BLaER1 (cell line): Measurements from ENCODE around the gene ARHGAP4.

Experiments
- H3K27ac ChIP-seq: shearing (Covaris generic); formaldehyde crosslinking; 2 replicates; pipeline ENCODE4 v1.8.1; 2022
- H3K27me3 ChIP-seq: shearing (Covaris generic); formaldehyde crosslinking; 2 replicates; pipeline ENCODE4 v1.8.1; 2022
- H3K36me3 ChIP-seq: shearing (Covaris generic); formaldehyde crosslinking; 2 replicates; pipeline ENCODE4 v1.8.1; 2022
- H3K4me1 ChIP-seq: shearing (Covaris generic); formaldehyde crosslinking; 2 replicates; pipeline ENCODE4 v1.8.1; 2022
- H3K4me2 ChIP-seq: shearing (Covaris generic); formaldehyde crosslinking; 2 replicates; pipeline ENCODE4 v1.8.1; 2022
- H3K4me3 ChIP-seq: shearing (Covaris generic); formaldehyde crosslinking; 2 replicates; pipeline ENCODE4 v1.8.1; 2022
- H3K9ac ChIP-seq: shearing (Covaris generic); formaldehyde crosslinking; 2 replicates; pipeline ENCODE4 v1.8.1; 2022
- H3K9me3 ChIP-seq: shearing (Covaris generic); formaldehyde crosslinking; 2 replicates; pipeline ENCODE4 v1.8.1; 2022
- H4K20me1 ChIP-seq: shearing (Covaris generic); formaldehyde crosslinking; 2 replicates; pipeline ENCODE4 v1.8.1; 2022
- Cebpa-rat ChIP-seq: shearing (Covaris generic); IDR thresholded peaks from 2 replicates; pipeline ENCODE4 v1.8.1; 2022

Gene ARHGAP4

DNA sequence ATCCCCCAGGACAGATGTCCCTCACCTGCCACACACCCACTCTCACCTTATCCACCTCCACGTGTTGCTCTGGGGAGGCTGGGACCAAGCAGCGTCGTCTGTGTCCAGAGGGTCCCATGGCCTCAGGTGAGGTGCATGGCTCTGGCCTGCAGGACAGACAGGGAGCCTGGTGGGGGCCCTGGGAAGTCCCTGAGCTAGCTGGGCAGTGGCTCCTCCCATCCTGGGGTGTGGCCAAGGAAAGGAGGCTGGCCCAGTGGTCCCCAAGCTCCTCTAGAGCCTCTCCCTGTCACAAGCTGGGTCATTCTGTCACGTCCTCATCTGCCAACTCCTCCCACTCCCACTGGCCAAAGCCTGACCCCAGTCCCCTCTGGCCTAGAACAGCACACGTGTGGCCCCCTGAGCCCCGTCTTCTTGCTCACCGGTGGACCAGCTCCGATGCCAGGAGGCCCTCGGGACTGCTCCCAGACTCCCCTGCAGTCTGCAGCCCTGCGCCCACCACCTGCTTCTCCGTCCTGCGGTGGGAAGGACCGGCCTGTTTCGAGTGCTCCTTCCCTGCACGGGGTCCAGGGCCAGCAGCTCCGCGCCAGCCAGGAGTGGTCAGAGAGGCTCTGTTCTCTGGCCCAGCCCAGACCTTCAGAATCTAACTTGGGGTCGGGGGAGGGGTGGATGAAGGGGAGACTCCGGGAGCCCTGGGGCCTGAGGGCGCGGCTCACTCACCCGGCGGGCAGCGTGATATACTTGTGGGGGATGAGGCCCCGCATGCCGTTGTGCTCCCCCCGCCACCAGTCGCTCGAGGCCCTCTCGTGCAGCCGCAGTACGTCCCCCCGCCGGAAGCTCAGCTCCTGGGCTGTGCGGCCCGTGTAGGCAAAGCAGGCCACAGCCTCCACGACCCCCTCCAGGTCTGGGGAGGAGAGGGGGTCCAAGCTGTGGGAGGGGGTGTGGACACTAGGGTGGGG, 16.8 kb downstream of the ARHGAP4 start:
- Histone ChIP-seq H3K9ac (no peak overlapping the region), H3K27me3 (peaks cover 66% of the 10 kb centered on the region), H3K36me3 (peaks cover 46% of the 10 kb centered on the region), H3K9me3 (no peaks in the 10 kb centered on the region; the same call in 1 of the 2 replicates), H3K27ac (no peak overlapping the region), H4K20me1 (peaks cover 61% of the 10 kb centered on the region), H3K4me3 (no peak overlapping the region), H3K4me2 (peak overlapping the region; percentile 9; the same call in 1 of the 2 replicates), H3K4me1 (peaks cover 36% of the 10 kb centered on the region)
- TF ChIP-seq Cebpa-rat = no peak

DNA sequence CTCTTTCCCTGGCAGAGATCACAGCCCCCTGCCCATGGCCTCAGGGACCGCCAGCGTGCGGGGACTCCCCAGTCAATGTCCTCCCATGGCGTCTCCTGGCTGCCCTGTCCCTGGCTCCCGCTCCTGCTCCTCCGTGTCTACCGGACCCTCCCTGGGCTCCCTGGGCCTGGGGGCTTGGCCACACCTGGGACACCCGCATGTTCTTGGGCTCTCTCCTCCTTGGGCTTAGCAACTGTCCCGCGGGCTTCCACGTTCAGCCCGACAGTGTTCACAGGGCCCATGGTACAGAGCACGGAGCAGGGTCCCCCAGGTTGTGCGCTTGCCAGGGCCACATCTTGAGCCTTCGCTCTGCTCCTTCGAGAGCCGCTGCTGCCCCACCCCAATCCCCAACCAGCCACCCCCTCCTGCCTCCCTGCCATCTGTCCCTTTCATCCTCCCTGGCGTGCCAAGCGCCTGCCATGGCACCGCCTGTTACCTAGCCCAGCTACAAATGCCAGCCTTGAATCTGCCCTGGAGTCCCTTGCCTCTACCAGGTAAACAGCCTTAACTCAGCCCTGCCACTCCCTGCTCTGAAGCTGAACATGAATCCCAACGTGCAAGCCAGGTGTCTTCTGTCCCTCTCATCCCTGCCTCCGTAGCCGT, 17.7 kb downstream of the ARHGAP4 start:
- Histone ChIP-seq H3K4me2 (no peak overlapping the region; the same call in 1 of the 2 replicates), H4K20me1 (peaks cover 51% of the 10 kb centered on the region), H3K27ac (no peak overlapping the region), H3K27me3 (peaks cover 58% of the 10 kb centered on the region), H3K4me3 (no peak overlapping the region), H3K4me1 (peaks cover 46% of the 10 kb centered on the region), H3K9me3 (no peaks in the 10 kb centered on the region; the same call in 1 of the 2 replicates), H3K36me3 (peaks cover 38% of the 10 kb centered on the region), H3K9ac (no peak overlapping the region)
- TF ChIP-seq Cebpa-rat = no peak

DNA sequence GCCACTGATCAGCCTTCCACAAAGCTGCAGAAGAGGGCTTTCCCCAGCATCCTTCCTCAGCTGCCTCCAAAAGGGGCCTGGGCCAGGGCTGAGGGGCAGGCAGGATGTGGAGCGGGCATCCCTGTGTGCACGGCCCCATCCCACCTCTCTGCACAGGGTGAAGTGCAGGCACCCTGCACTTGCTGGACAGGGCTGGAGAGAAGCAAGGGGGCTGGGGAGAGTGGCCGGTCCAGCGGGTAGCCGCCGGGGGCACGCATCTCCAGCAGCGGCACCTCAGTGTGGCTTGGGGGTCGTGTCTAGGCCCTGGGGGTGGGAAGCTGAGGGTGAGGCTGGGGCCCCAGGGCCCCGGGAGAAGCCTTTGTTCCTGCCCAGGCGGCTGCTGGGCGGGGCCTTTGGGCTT, 18.6 kb downstream of the ARHGAP4 start:
- Histone ChIP-seq H3K36me3 (peaks cover 30% of the 10 kb centered on the region), H3K9me3 (no peaks in the 10 kb centered on the region; the same call in 1 of the 2 replicates), H3K4me2 (no peak overlapping the region), H3K4me1 (peaks cover 55% of the 10 kb centered on the region), H4K20me1 (peaks cover 46% of the 10 kb centered on the region), H3K27ac (no peak overlapping the region), H3K4me3 (no peak overlapping the region), H3K9ac (no peak overlapping the region), H3K27me3 (peaks cover 60% of the 10 kb centered on the region)
- no peak for TF ChIP-seq Cebpa-rat

DNA sequence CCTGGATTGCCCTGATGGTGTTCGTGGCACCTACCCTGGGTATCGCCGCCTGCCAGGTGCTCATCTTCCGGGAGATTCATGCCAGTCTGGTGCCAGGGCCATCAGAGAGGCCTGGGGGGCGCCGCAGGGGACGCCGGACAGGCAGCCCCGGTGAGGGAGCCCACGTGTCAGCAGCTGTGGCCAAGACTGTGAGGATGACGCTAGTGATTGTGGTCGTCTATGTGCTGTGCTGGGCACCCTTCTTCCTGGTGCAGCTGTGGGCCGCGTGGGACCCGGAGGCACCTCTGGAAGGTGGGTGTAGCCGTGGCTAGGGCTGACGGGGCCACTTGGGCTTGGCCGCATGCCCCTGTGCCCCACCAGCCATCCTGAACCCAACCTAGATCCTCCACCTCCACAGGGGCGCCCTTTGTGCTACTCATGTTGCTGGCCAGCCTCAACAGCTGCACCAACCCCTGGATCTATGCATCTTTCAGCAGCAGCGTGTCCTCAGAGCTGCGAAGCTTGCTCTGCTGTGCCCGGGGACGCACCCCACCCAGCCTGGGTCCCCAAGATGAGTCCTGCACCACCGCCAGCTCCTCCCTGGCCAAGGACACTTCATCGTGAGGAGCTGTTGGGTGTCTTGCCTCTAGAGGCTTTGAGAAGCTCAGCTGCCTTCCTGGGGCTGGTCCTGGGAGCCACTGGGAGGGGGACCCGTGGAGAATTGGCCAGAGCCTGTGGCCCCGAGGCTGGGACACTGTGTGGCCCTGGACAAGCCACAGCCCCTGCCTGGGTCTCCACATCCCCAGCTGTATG, 19.7 kb downstream of the ARHGAP4 start:
- TF ChIP-seq Cebpa-rat = no peak
- Histone ChIP-seq H3K36me3 (peaks cover 23% of the 10 kb centered on the region), H3K27me3 (peaks cover 60% of the 10 kb centered on the region), H3K9ac (no peak overlapping the region), H3K4me2 (no peak overlapping the region), H3K4me1 (peaks cover 66% of the 10 kb centered on the region), H3K9me3 (no peaks in the 10 kb centered on the region; the same call in 1 of the 2 replicates), H4K20me1 (peaks cover 50% of the 10 kb centered on the region), H3K27ac (no peak overlapping the region), H3K4me3 (no peak overlapping the region)

DNA sequence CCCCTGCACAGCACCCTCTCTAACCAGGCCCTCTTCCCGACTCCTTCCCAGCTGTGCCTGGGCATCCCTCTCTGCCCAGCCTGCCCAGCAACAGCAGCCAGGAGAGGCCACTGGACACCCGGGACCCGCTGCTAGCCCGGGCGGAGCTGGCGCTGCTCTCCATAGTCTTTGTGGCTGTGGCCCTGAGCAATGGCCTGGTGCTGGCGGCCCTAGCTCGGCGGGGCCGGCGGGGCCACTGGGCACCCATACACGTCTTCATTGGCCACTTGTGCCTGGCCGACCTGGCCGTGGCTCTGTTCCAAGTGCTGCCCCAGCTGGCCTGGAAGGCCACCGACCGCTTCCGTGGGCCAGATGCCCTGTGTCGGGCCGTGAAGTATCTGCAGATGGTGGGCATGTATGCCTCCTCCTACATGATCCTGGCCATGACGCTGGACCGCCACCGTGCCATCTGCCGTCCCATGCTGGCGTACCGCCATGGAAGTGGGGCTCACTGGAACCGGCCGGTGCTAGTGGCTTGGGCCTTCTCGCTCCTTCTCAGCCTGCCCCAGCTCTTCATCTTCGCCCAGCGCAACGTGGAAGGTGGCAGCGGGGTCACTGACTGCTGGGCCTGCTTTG, 20.5 kb downstream of the ARHGAP4 start:
- Histone ChIP-seq H3K27ac (0 out of 2 replicates have a peak overlapping the region, but pooled peaks have one; percentile 9), H3K4me3 (no peak overlapping the region), H3K9me3 (no peaks in the 10 kb centered on the region; the same call in 1 of the 2 replicates), H3K4me1 (peaks cover 72% of the 10 kb centered on the region), H3K36me3 (peaks cover 20% of the 10 kb centered on the region), H3K4me2 (no peak overlapping the region), H3K27me3 (peaks cover 61% of the 10 kb centered on the region), H4K20me1 (peaks cover 50% of the 10 kb centered on the region), H3K9ac (no peak overlapping the region)
- no peak for TF ChIP-seq Cebpa-rat

DNA sequence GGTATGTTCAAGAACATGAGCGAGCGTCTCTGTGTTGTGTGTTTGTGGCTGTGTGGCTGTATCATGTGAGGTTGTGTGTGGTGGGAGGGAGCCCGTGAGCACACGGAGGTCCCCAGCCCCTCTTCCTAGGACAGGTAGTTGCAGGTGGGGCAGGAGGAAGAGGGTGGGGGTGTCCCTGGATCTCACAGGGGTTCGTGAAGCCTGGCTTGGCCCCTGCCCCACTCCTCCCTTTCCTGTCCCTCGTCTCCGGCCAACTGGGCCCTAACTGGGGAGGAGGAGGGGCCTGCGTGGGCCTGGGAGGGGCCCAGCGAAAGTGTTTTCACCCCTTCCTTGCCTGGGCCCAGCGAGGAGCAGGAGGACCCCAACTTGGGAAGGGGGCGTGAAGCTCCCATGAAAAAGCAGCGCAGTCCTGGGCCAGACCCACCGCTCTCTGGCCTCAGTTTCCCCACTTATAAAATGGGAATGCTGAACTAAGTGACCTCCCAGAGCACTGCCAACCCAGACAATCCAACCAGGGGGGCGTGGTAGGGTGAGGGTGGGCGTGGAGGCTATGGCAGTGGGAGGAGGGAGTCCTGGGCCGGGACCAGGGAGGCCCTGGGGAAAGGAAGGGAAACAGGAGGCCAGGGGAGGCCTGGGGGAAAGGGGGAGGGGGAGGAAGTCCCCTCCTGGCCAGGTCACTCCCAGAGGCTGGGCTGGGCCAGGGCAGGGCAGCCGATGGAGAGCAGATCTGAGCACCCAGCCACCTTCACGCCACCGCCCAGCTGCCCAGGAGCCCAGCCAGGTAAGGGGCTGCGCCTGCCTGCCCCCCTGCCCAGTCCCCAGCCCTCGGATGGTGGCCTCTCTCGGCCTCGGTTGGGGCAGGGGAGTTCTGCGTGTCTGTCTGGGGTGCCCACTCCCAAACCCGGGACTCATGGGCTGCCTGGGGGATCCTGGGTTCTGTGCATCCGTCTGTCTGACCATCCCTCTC, 21.8 kb downstream of the ARHGAP4 start, which contains the start of gene AVPR2:
TSS of gene AVPR2 (plus strand) at position 683 of the 967 bp plus-strand sequence. CDS start 473 bp downstream, outside the sequence.
- H3K36me3 ChIP-seq = peaks cover 15% of the 10 kb centered on the region
- no peak for TF ChIP-seq Cebpa-rat
- peaks cover 65% of the 10 kb centered on the region for H3K27me3 ChIP-seq
- H3K9ac ChIP-seq = 0 out of 2 replicates have a peak within 1 kb of the TSS, but pooled peaks have one; percentile 53
- H3K4me2 ChIP-seq = peak within 1 kb of the TSS; percentile 46
- H3K27ac ChIP-seq = peak within 1 kb of the TSS; percentile 51
- H3K9me3 ChIP-seq = no peaks in the 10 kb centered on the region
- peaks cover 48% of the 10 kb centered on the region for H4K20me1 ChIP-seq
- no peak within 1 kb of the TSS for H3K4me3 ChIP-seq
- H3K4me1 ChIP-seq = peaks cover 80% of the 10 kb centered on the region

DNA sequence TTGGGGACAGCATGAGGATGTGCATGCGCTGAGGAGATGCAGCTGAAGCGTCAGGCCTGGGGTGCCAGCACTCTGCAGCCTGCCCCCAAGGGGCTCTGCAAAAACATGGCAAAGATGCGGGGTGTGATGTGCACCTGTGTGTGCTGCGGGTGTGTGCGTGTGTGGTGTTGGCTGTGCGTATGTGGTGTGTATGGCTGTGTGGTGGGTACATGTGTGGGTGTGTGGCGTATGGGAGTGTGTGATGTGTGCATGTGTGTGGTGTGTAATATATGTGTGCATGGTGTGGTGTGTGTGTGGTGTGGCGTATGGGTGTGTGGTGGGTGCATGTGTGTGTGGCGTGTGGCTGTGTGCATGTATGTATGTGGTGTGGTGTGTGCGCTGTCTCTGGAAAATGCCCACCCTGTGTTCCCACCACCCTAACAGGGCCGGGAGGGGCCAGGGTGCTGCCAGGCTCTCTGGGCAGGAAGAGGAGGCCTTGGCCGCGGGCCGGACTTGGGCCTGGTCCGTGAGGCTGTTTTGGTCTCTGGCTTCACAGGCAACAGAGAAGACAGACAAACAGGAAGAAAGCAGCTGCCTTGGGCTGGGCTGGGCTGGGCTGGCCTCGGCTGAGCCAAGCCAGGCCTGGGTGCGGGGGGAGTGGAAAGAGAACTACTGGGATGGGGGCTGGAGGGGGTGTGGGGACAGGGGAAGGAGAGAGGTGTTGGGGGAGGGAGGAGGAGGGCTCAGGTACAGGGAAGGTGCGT, 22.7 kb downstream of the ARHGAP4 start:
- no peak for TF ChIP-seq Cebpa-rat
- Histone ChIP-seq H3K4me2 (peak overlapping the region; percentile 46), H3K36me3 (peaks cover 8% of the 10 kb centered on the region; the same call in 1 of the 2 replicates), H3K9ac (no peak overlapping the region), H3K4me1 (peaks cover 73% of the 10 kb centered on the region), H3K9me3 (no peaks in the 10 kb centered on the region), H3K27me3 (peaks cover 64% of the 10 kb centered on the region), H3K4me3 (no peak overlapping the region), H4K20me1 (peaks cover 41% of the 10 kb centered on the region), H3K27ac (peak overlapping the region; percentile 51; the same call in 1 of the 2 replicates)
